ENCODE measurements around the gene ATE1.

GRCh38 chr10:121900443-121901174, 27.2 kb downstream of the ATE1 start:
- TF ChIP-seq POLR2AphosphoS5 (IDR thresholded peaks at IDR 0.05; ENCODE audit: low read depth, low read length) (no peak), TAF1 (IDR thresholded peaks at IDR 0.05; ENCODE audit: borderline replicate concordance, insufficient read depth, low read length) (no peak)
